Type B pancreatic cell (in vitro differentiated cells): ENCODE measurements around the gene SEPTIN5. TPM values are rescaled to one million over a fixed set of nuclear protein-coding genes. Genes with fewer than 3 reads are reported as not detected.

Experiments
- DNase-seq: peaks from one replicate; pipeline ENCODE4 v3.0.0; 2021; ENCODE audit warnings: mixed read lengths; ENCODE audit not compliant: unreplicated experiment; ENCODE audit errors: extremely low spot score
- H3K27ac Mint-ChIP-seq: 2 replicates; pipeline ENCODE4 v1.8.0; 2021; ENCODE audit warnings: mild to moderate bottlenecking, mixed read lengths
- H3K27me3 Mint-ChIP-seq: 2 replicates; pipeline ENCODE4 v1.8.0; 2021; ENCODE audit warnings: mixed read lengths
- H3K36me3 Mint-ChIP-seq: 2 replicates; pipeline ENCODE4 v1.8.0; 2021; ENCODE audit warnings: mixed read lengths
- H3K4me1 Mint-ChIP-seq: one replicate; pipeline ENCODE4 v1.8.0; 2021; ENCODE audit warnings: mixed read lengths; ENCODE audit not compliant: unreplicated experiment
- H3K4me3 Mint-ChIP-seq: 2 replicates; pipeline ENCODE4 v1.8.0; 2021; ENCODE audit warnings: mild to moderate bottlenecking, mixed read lengths
- H3K9me3 Mint-ChIP-seq: 2 replicates; pipeline ENCODE4 v1.8.0; 2021; ENCODE audit warnings: mixed read lengths
- CTCF ChIP-seq: fragments of 200-600 bp; sonication (generic); conservative IDR thresholded peaks from 2 replicates; pipeline ENCODE4 v1.5.0; 2021; ENCODE audit warnings: antibody characterized with exemption, mild to moderate bottlenecking
- total RNA-seq: library from RNA; stranded (reverse); gene quantifications from 2 replicates; pipeline ENCODE4 v1.2.1, GENCODE V29; 2021; ENCODE audit warnings: low replicate concordance

SEPTIN5 gene
- total RNA-seq, 1 donor from 2014 or later, result 45.7 TPM

- Mint-ChIP-seq H3K4me3 (no peak overlapping the region), H3K4me1 (no peaks in the 10 kb centered on the region), H3K27ac (no peak overlapping the region), H3K9me3 (no peaks in the 10 kb centered on the region), H3K27me3 (peaks cover 57% of the 10 kb centered on the region), H3K36me3 (no peaks in the 10 kb centered on the region)
- no peak for TF ChIP-seq CTCF
- no peak for DNase-seq
These were observed 14.0 kb downstream of the SEPTIN5 start for GRCh38 chr22:19728271-19728670.

GRCh38 chr22:19728836-19729235 lies 14.5 kb downstream of the SEPTIN5 start:
- Mint-ChIP-seq H3K27me3 (peaks cover 54% of the 10 kb centered on the region), H3K27ac (no peak overlapping the region)

GRCh38 chr22:19729507-19729906 lies 15.2 kb downstream of the SEPTIN5 start:
- H3K4me1 Mint-ChIP-seq, result no peaks in the 10 kb centered on the region
- no peaks in the 10 kb centered on the region for H3K36me3 Mint-ChIP-seq
- H3K9me3 Mint-ChIP-seq, result no peaks in the 10 kb centered on the region
- TF ChIP-seq CTCF, result no peak
- DNase-seq, result no peak
- H3K4me3 Mint-ChIP-seq, result no peak overlapping the region
- no peak overlapping the region for H3K27ac Mint-ChIP-seq
- H3K27me3 Mint-ChIP-seq, result peaks cover 52% of the 10 kb centered on the region

More at GRCh38 chr22:19728836-19729235, 14.5 kb downstream of the SEPTIN5 start:
- no peak for DNase-seq
- TF ChIP-seq CTCF, result no peak
- H3K4me1 Mint-ChIP-seq, result no peaks in the 10 kb centered on the region
- H3K36me3 Mint-ChIP-seq, result no peaks in the 10 kb centered on the region
- no peaks in the 10 kb centered on the region for H3K9me3 Mint-ChIP-seq
- no peak overlapping the region for H3K4me3 Mint-ChIP-seq

GRCh38 chr22:19730198-19730597 lies 15.9 kb downstream of the SEPTIN5 start:
- H3K4me1 Mint-ChIP-seq, result no peaks in the 10 kb centered on the region
- H3K27ac Mint-ChIP-seq, result no peak overlapping the region
- H3K9me3 Mint-ChIP-seq, result no peaks in the 10 kb centered on the region
- no peak overlapping the region for H3K4me3 Mint-ChIP-seq
- no peak for DNase-seq
- no peaks in the 10 kb centered on the region for H3K36me3 Mint-ChIP-seq
- TF ChIP-seq CTCF, result no peak
- H3K27me3 Mint-ChIP-seq, result peaks cover 45% of the 10 kb centered on the region

GRCh38 chr22:19730655-19731360 lies 16.5 kb downstream of the SEPTIN5 start:
- peak; percentile 92 for DNase-seq
- Mint-ChIP-seq H3K36me3 (no peaks in the 10 kb centered on the region), H3K27me3 (peaks cover 39% of the 10 kb centered on the region), H3K27ac (no peak overlapping the region), H3K9me3 (no peaks in the 10 kb centered on the region), H3K4me3 (peak overlapping the region; percentile 83), H3K4me1 (no peaks in the 10 kb centered on the region)
- TF ChIP-seq CTCF, result peak; percentile 99
